Skin epidermis (tissue), 12 donors: ENCODE data around the gene SEMA3D.
"Not testable (repeated sequence)": the region's sequence is repeated elsewhere in the genome, so short reads cannot be mapped to it uniquely, and the experiment has no call there.

ENCODE experiments used
- H3K27ac ChIP-seq, 21 experiments: fragments of 200-600 bp; sonication (generic) in 11 of 21; one replicate each; pipeline ENCODE4 v1.5.0; 2020; ENCODE audit warnings: mild to moderate bottlenecking in 3 of 21, inconsistent platforms in 2 of 21, moderate library complexity in 2 of 21
- H3K4me3 ChIP-seq, 7 experiments: fragments of 200-600 bp; sonication (generic) in 2 of 7; one replicate each; pipeline ENCODE4 v1.5.0; 2020; ENCODE audit warnings: inconsistent platforms in 2 of 7, mild to moderate bottlenecking in 2 of 7, moderate library complexity in 1 of 7

SEMA3D gene

DNA sequence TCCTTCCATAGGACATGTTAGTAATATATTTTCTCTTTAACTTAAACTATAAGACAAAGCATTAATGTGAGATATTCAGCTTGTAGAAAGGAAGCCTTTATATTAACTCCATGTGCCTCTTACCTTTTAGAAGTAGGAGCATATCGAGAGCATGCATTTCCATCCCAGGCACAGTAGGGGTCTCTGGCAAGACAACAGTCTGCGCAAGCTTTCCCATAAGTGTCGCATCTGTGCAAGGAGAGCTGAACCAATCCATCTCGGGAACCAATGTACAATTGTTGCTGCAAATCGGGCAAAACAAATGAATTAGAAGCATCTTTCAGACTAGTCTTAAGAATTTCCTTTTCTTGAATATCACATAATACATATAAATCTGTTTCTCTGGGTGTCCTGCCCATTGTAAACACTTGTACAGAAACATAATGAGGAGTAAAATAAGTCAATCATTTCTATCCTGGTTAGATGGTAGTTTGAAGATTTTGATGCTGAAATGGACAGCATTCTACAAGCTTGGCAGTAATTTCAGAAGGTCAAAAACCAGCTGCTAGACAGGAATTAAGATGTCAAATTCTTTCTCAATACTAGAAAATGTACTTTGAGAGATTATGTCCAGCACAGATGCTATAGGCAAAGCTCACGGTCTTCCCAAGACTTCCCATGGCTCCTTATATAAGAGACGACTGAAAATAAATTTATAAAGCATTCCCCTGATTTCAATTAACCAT lies 171.8 kb downstream of the SEMA3D start:
- Histone ChIP-seq H3K27ac (no peak overlapping the region), H3K4me3 (no peak overlapping the region)

DNA sequence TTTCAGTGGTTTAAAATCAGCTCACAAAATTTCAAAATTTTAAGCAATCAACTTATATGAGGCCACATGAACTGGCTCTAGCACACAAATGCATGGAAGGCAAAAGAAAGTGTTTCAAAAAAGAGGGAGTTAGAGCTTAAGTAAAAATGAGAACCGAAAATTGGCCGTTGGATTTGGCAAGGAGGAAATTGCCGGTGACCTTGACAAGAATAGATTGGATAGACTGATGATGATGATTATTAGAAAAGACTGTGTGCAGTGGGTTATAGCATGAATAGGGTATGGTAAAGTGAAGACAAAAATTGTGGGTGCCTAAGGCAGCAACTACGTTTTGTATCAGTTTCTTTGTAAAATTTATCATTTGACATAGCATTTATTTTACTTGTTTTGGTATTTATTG lies 175.7 kb downstream of the SEMA3D start:
- no peak overlapping the region for H3K27ac ChIP-seq
- H3K4me3 ChIP-seq = no peak overlapping the region

DNA sequence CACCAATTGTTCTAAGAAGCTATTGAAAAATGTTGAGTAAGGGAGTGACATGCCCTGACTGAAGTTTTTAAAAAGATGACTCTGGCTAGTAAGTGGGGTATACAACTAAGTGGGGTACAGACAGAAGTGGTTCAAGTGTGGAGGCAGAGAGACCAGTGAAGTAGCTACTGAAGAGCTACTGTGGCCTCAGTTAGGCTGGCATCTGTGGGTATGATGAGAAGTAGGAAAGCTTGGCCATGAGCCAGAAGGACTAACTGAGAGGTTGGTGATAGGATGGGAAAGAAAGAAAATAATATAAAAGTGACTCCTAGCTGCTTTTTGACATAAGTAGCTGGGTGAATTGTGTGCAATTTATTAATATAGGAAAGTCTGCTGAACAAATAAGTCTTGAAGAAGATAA lies 176.6 kb downstream of the SEMA3D start:
- H3K27ac ChIP-seq = no peak overlapping the region
- no peak overlapping the region for H3K4me3 ChIP-seq

DNA sequence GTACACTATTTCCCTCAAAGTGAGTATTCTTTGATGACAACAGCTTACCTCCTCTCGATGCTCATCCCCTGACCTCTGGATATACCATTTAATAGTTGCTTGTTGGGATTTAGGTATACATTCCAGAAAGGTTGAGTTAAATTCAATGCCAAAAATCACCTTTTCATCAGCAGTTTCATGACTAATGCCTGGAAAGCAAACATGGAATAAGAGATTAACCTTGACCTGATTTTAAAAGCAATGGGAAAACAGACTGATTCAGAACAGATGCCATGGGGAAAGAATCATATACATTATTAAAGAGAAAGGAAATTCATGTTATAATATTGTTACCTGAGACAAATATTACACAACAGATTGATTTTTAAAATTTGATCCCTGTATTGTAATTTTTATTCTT lies 180.1 kb downstream of the SEMA3D start:
- H3K4me3 ChIP-seq = no peak overlapping the region
- no peak overlapping the region for H3K27ac ChIP-seq

DNA sequence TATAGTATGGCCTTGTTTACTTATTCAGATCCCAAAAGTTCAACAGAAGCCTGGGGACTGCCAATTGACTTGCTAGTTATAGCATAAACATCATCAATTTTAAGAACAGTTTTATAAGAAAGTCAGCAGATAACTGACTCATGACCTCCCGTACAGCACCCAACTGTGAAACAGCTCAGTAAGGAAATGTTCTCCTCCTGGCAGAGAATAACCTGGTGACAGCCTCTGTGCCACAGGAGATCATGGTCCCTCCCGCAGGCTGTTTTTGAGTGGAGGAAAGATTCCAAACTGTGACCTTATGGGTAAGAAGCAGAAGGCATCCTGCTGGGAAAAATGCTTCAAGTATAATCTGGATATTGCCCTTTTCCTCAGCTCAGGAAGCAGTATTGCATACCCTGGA lies 182.5 kb downstream of the SEMA3D start:
- no peak overlapping the region for H3K27ac ChIP-seq
- no peak overlapping the region for H3K4me3 ChIP-seq

DNA sequence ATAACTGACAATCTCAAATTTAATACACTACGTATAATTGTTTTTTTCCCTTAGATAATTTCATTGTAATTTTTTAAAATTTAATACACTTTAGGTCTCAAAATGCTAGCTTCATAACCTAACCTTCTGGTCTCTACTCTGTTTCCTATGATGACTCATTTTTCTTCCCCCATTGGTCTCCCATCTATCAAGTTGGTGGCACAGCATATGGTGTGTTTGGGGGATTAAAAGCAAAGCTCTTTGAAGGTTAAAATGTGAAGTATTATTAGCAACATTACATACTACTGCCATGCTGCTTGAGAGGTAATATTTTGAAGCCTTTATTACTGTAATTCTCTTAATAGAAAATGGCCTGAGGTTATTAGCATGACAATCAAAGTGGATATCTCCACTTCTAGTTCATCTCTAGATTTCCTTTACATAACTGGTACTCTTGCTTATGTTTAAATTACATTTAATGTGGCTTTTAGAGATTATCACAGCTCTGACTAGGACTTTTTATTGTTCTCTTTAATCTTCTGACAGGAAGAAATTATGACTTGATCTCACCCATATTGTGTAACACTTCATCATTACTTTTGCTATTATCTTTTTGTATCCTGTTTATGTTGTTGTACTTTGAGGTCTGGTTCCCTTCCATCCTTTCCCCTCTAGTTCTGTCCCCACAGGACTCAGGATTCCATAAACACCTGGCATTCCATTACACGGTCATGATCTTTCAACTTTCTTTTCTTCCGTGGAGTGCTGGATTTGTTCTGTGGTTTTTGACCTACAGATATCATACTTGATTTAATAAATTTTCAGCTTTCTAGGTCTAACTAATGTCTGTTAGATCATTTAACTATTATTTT lies 185.1 kb downstream of the SEMA3D start:
- no peak overlapping the region for H3K27ac ChIP-seq
- H3K4me3 ChIP-seq = no peak overlapping the region

DNA sequence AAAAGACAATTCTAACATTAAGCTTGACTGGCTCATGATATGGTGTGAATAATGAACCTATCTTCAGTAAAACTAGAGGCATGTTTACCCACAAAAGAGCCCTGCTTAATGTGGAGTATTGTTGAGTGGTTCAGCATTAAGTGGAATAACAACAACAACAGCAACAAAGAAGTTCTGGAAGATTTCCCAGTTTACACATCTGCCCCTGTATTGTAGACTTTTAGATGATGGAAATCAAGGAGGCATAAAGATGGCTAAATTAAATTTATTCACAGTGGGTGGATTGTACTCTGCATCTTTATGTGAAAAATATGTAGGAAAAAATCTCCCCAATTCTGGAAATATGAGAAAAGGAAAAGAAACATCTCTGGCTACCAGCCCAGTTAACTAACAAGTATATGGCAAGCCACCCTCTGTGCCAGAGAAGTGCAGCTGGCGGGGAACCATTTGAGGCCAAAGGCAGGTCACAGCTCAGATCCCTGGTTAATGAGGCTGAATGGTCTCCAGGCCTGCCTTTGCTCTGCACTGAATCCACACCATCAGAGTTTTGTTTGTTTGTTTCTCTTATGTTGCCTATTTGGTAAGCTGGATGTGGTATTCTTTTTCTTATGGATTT lies 186.0 kb downstream of the SEMA3D start:
- H3K4me3 ChIP-seq = no peak overlapping the region
- H3K27ac ChIP-seq = no peak overlapping the region

DNA sequence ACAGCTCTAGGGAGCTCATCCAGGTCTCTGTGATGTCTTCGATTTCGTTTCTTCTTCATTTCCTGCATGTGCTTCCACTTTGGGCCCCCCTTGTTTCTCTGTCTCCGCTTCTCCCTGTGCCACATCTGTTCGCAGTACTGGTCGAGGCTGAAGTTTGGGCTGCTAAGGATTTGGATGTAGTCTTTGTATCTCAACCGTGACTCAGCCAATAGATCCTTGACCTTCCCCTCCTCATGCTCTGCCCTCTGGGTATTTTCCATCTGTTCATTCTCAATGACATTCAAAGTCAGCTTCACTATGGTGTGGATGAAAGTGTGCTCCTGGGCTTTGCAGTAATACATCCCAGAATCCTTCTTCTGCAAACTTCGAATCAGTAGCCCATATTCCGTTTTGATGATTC lies 187.4 kb downstream of the SEMA3D start:
- H3K27ac ChIP-seq = no peak overlapping the region
- H3K4me3 ChIP-seq = no peak overlapping the region

DNA sequence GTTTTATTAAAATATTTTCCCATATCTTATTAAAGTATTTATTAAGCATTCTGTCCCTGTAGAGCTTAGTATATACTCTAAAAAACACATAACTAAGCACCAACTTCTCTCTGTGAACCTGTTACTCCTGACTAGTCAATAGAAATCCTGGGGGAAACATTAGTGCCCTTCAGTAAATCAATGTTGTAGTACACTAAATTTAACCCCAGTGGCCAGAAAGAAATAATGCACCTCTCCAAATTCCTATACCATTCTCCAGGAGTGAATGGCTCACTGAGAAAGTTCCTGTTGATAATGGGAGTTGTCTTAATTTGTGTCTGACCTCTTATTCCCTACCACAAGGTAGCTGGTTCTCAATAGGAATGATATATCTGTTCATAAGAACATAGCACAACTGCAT lies 188.2 kb downstream of the SEMA3D start:
- H3K4me3 ChIP-seq = no peak overlapping the region
- H3K27ac ChIP-seq = no peak overlapping the region

DNA sequence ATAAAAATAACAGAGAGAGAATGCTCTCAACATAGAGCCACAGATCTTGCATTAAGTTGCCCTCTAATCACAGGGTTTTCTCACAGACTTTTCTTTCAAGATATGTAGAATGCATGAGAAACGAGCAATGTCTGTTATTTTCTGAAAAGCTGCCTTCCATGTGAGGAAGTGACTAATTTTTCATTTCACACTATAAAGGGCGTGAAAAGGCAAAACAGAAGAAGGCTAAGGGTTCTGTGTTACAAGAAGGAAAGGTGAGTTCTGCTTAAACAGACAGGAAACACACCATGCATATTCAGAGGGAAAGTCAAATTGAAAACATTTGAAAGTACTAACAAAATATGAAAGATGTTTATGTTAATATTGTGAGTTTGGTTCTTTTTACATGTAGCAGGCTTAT lies 189.2 kb downstream of the SEMA3D start:
- no peak overlapping the region for H3K4me3 ChIP-seq
- no peak overlapping the region for H3K27ac ChIP-seq

DNA sequence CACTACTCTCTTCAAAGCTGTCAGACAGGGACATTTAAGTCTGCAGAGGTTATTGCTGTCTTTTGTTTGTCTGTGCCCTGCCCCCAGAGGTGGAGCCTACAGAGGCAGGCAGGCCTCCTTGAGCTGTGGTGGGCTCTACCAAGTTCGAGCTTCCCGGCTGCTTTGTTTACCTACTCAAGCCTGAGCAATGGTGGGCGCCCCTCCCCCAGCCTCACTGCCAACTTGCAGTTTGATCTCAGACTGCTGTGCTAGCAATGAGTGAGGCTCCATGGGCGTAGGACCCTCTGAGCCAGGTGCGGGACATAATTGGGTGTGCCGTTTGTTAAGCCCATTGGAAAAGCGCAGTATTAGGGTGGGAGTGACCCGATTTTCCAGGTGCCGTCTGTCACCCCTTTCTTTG lies 193.9 kb downstream of the SEMA3D start:
- H3K27ac ChIP-seq, H3K4me3 ChIP-seq: not testable (repeated sequence)

DNA sequence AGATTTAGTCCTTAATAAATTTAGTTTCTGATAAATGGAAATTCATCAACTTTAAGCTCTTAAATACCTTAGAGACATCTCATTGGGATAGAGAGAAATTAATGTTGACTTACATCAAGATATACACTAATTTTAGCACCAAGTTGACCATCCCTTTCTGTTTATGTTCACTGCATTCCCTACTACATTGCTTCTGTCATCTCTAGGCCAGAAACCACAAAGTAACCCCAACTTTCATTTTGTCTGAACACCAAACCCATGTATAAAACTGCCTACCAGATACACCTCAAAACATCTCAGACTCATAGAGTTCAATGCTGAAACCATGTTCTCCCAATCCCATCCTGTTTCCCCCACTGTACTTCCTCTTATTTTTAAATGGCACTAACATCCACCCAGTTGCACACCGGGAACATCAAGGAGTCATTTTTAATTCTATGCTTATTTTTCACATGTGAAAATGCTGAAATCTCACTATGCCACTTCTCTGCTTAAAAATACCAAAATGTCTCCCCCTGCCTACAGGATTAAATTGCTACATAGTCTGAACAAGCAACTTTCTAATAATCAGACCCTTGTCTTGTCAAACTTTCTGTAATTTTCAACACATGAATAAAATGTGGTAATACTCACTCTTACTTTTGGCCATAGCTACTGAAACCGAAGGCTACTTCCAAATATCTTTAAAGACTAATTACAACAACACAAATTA lies 201.6 kb downstream of the SEMA3D start:
- no peak overlapping the region for H3K27ac ChIP-seq
- no peak overlapping the region for H3K4me3 ChIP-seq

DNA sequence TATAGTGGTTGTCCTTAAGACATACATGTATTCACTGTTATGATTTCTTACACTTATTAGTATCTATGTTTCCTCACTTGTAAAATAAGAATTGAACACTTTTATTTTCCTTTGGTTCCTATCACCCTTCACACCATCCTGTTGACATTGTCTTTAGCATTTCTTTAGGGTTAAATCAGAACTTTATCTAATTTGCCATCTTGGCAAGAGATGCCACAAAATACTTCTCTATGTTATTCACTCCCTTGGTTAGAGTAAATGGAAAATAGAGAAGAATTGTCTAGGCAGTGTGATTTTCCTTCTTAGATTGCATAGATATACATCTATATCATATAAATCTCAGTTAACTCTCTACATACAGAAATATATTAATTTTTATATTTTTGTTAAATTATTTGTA lies 204.7 kb downstream of the SEMA3D start:
- Histone ChIP-seq H3K4me3 (no peak overlapping the region), H3K27ac (no peak overlapping the region)

DNA sequence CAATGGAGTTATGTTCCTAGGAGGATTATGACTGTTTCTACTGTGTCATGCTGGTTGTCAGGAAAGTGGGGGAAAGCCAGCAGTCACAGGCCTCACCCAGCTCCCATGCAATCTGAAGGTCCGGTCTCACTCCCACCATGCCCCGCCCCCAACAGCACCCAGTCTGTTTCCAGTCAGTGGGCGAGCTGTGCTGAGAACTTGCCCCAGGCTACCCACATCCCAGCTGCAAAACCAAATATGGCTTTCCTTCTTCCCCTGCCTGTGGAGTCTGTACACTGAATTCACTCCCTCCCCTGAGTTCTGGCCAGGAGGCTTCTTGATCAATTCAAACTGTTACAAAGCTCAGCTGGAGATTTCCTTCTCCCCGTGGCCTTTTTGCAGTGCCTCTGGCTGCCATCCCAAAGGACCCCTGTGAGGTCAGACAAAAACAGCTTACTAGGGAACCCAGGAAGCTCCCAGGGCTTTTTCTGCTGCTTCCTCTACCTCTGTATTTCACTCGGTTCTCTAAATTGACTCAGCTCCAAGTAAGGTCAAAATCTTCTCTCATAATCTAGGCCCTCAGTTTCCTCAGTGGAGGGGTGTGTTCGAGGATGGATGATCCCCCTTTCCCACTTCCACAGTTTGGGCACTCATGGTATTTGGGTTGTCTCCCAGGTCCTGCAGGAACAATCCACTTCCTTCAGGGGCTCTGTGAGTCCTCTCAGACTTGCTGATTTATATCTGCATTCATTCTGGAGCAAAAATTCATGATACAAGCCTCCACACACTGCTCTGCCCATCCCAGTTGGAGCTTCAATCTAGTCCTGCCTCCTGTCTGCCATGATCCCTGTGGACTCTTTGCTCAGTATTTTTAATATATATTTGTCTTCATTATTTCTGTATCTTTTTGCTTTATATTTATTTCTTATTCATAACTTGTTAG lies 205.5 kb downstream of the SEMA3D start:
- no peak overlapping the region for H3K27ac ChIP-seq
- no peak overlapping the region for H3K4me3 ChIP-seq

DNA sequence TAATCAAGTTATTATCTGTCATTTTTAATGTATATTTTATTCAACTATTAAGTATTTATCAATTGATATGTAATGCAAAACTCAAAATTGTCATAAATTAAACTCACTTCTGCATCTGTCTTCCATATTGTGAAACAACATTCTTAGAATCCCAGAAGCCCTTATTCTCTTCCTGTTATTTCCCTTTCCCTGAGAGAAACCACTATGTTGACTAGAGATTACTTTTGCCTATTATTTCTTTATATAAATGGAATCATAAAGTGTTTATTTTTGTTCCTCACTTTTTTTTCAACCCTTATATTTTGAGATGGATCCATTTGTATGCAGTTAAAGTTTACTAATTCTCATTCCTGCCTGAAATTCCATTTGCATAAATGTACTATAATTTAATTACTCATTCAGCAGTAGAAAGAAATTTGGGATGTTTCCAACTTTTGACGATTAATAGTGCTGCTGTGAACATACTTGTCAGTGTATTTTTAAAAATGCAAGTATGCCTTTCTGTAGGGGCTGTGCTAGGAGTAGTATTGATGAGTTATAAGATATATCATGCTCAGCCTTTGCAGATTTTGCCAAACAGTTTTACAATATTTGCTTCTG lies 211.2 kb downstream of the SEMA3D start:
- no peak overlapping the region for H3K4me3 ChIP-seq
- H3K27ac ChIP-seq = no peak overlapping the region

DNA sequence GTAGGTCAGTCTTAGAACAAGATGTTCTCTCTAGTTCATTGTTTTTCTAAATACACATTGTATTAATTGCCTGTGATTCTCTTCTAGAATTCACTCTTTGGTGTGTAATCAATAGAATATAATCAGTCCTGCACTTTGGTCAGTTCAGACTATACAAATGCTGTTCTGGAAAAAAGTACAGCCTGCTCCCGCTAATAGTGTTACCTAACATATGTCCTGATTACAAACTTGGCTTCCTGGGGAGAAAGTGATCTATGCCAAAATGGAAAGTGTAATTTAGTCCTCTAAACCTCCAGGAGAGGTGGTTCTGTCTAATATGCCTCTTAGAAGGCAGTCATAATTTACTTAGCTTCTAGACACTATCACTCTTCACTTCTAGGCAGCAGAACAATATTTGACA lies 215.5 kb downstream of the SEMA3D start:
- no peak overlapping the region for H3K4me3 ChIP-seq
- no peak overlapping the region for H3K27ac ChIP-seq

DNA sequence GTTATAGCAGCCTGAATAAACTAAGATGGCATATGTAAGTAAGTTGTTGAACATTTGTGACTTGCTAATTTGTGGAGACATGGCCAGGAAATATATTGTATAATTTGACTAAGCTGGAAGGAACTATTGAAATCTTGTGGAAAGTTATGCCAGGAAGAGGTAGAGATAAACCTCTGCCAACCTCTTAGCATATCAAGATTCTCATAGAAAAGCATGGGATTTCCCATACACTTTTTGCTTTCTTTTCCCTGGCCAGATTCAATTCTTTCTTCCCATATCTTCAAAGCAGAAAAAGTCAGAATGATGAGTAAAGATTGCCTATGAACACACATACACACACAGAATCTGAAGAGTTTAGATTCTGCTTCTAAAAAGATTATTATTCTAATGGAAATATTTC lies 216.2 kb downstream of the SEMA3D start:
- no peak overlapping the region for H3K27ac ChIP-seq
- no peak overlapping the region for H3K4me3 ChIP-seq

DNA sequence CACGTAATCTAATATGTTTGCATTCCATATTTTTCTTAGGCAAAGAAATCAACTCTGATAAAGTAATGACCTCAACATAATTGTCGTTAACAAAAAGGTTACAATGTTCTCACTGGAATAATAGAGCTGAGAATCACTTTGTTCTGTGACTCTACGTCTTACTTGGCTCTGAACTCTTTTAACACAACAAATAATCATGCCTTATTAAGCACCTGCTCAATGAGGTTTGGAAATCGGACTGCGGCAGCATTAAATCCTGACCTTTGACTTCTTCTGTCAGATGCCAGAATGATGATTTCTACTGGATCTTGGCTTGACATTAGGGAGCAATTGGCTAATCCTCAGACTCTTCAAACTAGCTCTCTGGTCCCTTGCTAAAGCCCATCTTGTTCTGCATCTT lies 233.6 kb downstream of the SEMA3D start:
- Histone ChIP-seq H3K27ac (no peak overlapping the region), H3K4me3 (no peak overlapping the region)

DNA sequence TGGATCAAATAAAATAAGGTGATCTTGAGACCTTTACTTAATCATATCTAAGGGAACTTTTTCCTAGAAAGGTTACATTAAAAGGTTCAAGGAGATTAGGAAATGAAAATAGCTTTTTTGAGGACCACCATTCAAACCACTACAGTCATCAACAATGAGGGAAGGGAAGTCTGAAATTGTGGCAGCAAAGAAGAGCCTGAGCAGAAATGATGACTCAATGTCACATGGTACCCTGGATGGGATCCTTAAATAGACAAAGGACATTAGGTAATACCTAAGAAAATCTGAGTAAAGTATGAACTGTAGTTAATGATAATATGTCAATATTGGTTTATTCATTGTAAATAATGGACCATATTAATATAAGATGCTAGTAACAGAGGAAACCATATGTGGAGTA lies 236.0 kb downstream of the SEMA3D start:
- Histone ChIP-seq H3K27ac (no peak overlapping the region), H3K4me3 (no peak overlapping the region)
